Hematopoietic multipotent progenitor cell treated with erythropoietin and hydrocortisone succinate and interleukin-3 and kit ligand, for 15 days (in vitro differentiated cells): ENCODE data around the gene PCGF6.

Experiments used
- DNase-seq: peaks from one replicate; pipeline ENCODE4 v3.0.0-alpha.2; 2015; ENCODE audit warnings: low spot score

The PCGF6 gene

DNA sequence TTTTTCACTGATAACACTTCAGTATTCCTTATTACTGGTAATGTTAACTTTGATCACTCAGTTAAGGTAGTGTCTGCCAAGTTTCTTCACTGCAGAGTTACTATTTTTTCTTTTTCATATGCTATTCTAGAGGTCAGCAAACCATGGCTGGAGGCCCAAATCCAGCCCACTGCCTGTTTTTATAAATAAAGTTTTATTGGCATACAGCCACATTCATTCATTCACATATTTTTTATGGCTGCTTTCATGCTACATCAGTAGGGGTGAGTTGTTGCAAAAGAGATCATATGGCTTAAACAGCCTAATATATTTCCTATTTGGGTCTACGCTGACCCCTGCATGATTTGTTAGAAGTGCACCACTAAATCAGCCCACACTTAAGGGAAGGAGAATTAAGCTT is 94.3 kb downstream of the PCGF6 start:
- no peak for DNase-seq

DNA sequence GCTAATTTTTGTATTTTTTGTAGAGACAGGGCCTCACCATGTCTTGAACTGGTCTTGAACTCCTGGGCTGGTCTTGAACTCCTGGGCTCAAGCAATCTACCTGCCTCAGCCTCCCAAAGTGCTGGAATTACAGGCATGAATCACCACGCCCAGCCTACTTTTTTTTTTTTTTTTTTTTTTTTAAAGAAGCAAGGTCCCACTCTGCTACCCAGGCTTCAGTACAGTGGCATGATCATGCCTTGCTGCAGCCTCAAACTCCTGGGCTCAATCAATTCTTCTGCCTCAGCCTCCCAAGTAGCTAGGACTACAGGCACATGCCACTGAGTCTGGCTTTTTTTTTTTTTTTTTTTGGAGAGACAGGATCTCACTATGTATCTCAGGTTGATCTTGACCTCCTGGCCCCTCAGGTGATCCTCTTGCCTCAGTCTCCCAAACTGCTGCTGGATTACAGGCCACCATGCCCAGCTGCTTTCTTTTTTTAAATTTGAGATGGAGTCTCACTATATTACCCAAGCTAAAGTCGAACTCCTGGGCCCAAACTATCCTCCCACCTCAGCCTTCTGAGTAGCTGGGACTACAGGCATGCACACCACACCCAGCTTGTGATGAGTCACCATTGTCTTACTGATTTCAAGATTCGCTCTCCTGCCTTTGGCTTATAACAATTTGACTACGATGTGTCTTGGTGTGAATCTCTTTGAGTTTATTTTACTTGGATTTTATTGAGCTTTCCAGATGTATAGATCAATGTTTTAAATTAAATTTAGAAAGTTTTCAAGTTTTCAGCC is 96.2 kb downstream of the PCGF6 start:
- DNase-seq: no peak

- DNase-seq: no peak
These were observed 96.8 kb downstream of the PCGF6 start for GRCh38 chr10:103254113-103254512.
